Measurements from ENCODE around the gene CCT5.
"Not testable (repeated sequence)": the region's sequence is repeated elsewhere in the genome, so short reads cannot be mapped to it uniquely, and the experiment has no call there.

Gene CCT5

GRCh38 chr5:10304932-10305331 is 54.9 kb downstream of the CCT5 start:
- DNase-seq = no peak

GRCh38 chr5:10306114-10306513 is 56.0 kb downstream of the CCT5 start:
- no peak for DNase-seq

- no peak for DNase-seq
These were observed 56.7 kb downstream of the CCT5 start for GRCh38 chr5:10306806-10307205.

GRCh38 chr5:10307206-10308148 is 57.4 kb downstream of the CCT5 start, which contains the start of gene CMBL:
CMBL (minus strand) TSS chr5:10307902; CDS start chr5:10290762, 17,140 bp downstream.
- DNase-seq = peak; percentile 58

- no peak for DNase-seq
These were observed 58.8 kb downstream of the CCT5 start for GRCh38 chr5:10308844-10309243.

- no peak for DNase-seq
These were observed 60.1 kb downstream of the CCT5 start for GRCh38 chr5:10310066-10310779.

GRCh38 chr5:10310835-10311570 is 60.9 kb downstream of the CCT5 start:
- not testable (repeated sequence) for DNase-seq

- DNase-seq = no peak
These were observed 61.7 kb downstream of the CCT5 start for GRCh38 chr5:10311595-10312425.

GRCh38 chr5:10315201-10315600 is 65.1 kb downstream of the CCT5 start:
- DNase-seq = no peak
